NCI-H510A treated with DMSO at 0.1 percent for 48 hours (cell line): Measurements from ENCODE around the gene MCRIP1.
"Not testable (repeated sequence)": the region's sequence is repeated elsewhere in the genome, so short reads cannot be mapped to it uniquely, and the experiment has no call there.

ENCODE experiments used
- DNase-seq: peaks from one replicate; lab custom pipeline; 2025; lab: John Stamatoyannopoulos, UW

MCRIP1 gene

GRCh38 chr17:81840826-81841778 is 8.0 kb upstream of the MCRIP1 start:
- DNase-seq, result no peak

DNA sequence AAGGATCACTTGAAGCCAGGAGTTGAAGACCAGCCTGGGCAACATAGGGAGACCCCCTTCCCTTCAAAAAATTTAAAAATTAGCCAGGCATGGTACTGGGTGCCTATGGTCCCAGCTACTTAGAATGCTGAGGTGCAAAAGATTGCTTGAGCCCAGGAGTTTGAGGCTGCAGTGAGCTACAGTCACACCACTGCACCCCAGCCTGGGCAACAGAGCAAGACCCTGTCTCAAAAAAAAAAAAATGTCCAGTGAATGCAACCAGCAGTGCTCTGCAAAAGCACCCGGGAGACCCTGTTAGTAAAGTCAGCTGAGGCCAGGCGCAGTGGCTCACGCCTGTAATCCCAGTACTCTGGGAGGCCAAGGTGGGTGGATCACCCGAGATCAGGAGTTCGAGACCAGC is 7.0 kb upstream of the MCRIP1 start:
- not testable (repeated sequence) for DNase-seq

DNA sequence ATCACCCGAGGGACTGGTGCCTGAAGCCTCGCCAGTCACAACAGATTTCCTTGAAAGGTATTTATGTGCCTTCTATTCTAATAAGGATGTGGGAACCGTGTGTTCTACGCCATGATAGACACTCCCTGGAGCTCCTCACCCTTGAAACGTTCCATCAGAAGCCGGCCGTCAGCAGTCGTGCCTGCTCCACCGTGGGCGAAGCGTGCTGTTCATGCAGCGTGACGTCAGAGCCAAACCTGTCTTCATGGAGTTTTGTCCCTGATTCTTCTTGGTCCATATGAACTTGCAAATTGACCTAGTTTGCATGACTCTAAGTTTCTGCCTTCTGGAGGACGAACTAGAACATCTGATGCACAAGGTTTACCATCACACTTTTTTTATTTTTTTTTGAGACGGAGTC is 6.2 kb upstream of the MCRIP1 start:
- no peak for DNase-seq

DNA sequence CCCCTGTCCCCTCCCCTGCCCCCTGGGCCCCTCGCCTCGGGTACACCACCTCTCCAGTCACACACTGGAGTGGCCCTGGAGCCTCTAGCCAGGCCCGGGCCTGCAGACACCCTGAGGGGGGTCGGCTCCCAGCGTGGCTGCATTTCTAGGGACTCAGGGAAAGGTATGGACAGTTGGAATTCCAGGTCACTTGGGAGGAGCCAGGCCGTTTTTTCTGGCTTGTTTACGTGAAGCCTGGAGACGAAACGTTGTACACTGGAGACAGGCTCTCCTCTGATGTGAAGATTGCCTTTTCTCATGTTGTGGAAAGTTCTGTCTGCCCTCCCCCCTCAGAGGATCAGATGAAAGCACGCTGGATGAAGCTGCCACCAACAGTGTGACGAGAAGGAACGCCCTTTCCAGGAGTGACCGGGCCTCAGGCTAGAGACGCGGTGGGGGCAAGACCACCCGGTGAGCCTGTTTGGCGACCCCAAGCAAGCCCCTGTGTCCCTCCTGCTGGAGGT is 5.7 kb upstream of the MCRIP1 start:
- DNase-seq, result no peak

DNA sequence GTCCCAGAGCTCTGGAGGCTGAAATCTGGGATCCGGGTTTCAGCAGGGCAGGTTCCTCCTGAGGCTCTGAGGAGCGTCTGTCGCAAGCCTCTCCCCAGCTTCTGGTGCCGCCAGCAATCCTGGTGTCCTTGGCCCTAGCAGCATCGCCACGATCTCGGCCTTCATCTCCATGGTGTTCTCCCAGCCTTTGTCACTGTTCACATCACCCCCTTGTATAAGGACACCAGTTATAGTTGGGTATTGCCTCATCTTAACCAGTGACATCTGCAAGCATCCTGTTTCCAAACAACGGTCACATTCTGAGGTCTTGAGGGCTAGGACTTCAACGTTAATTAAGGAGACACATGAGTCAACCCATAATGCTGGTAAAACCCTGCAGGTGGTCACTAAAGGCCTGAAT is 4.5 kb upstream of the MCRIP1 start:
- DNase-seq, result no peak

DNA sequence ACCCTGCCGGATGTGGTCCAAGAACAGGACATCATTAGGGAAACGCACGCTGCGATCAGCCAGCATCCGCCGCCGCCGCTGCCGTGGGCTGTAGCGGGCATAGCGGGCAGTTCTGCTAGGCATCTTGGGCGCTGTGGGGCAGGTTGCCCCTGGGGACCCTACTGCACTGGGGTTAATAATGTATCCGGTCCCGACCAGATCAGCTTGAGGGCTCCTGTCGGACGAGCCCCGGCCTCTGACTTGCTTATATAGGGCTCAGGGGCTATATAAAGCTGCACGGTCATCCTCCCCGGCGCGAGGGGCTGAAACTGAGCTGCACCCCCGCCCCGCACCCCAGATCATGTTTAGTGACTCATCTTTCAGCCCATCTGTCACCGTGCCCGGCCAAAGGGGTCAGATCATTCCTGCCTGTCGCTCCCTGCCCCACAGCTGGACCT is 1.8 kb upstream of the MCRIP1 start, which contains the start of gene PPP1R27:
Gene PPP1R27 (minus strand): TSS at position 220 of the 437 bp plus-strand sequence. CDS start 97 bp downstream, at position 123.
- DNase-seq, result no peak

DNA sequence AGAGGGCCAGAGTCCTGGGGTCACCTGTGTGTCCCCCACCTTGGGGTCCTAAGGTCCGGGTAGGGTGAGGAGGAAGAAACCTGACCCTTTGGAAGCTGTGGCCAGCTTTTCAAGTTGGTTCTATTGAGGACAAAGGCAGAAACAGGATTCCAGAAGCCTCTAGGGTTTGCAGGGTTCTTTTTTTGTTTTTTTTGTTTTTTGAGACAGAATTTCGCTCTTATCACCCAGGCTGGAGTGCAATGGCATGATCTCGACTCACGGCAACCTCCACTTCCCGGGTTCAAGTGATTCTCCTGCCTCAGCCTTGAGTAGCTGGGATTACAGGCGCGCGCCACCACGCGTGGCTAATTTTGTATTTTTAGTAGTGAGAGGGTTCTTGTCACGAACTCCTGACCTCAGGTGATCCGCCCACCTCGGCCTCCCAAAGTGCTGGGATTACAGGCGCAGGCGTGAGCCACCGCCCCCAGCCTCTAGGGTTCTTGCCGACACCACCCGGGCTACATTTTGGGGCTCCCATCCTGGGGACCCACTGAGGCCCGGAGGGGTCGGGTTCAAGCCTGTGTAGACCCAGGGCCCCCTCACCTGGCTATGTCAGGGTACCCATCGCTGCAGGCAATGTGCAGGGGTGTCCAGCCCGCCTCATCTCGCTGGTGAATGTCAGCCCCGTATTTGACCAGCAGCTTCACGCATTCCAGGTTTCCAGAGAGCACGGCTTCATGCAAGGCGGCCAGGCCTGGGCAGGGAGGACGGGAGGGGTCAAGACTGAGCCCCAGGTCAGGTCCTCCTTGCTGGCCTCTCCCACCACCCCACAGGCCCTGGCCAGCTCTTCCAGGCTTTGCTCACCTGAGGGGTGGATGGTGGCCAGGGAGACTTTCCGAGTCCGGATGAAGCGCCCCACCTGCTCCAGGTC is 1.1 kb upstream of the MCRIP1 start:
- no peak for DNase-seq

DNA sequence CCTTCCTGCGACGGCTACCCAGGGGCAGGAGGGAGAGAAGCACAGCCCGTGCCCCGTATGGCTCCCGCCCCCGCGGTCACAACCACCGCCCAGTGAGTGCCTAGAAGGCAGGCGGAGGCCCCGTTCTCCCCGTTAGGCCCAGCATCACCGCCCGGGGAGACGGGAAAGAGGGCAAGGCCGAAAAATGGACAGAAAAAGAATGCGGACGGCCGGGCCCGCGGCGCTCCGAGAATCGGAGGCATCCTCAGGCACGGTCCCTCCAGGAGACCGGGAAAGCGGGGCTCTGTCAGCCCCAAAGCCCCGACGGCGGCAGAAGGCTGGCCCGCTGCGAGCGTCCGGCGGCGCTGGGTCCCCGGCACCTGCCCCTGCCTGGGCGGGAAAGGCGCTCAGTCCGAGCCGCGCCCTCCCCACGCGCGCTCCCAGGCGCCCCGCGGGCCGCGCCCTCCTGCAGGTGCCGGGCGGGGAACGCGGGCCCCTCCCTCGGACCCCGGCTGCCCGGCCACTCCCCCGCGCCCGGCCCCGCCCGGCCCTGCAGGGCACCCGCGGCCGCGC is 407 bp downstream of the MCRIP1 start:
- DNase-seq, result peak; percentile 73

GRCh38 chr17:81831957-81832607 is 1.0 kb downstream of the MCRIP1 start:
- DNase-seq, result no peak

DNA sequence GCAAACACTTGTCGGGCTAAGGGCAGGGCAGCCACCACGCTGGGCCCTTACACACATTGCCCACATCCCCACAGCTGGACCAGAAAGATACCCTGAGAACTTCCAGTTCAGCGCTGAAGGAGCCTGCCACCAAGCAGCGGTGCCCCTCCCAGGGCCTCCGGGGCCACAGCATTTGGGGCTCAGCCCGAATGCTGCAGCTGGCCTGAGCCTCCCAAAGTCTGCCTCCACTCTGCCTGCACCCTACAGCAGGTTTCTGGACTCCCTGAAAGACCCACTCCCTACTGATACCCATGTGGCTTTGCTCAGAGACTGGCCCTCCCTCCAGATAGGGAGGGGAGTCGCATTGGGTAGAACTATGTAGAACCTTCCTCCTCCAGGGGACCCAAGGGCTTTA is 1.5 kb downstream of the MCRIP1 start:
- no peak for DNase-seq

DNA sequence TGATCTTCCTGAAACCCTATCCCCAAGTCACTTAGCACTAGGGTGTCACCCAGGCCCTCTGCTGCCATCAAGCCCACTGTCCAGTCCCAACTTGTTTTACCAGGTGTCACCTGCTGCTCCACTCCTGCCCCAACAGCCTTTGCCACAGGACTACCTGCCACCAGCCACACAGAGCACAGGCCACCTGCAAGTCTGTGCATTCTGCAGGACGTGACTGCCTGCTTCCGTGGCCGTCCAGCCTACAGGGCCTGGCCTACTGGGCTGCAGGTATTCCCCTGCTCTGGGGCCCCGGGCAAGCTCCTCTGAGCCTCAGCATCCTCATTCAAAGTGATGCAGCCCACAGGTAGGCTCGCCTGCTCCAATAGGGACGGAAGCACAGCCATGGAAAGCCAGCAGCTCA is 3.2 kb downstream of the MCRIP1 start:
- DNase-seq, result no peak

DNA sequence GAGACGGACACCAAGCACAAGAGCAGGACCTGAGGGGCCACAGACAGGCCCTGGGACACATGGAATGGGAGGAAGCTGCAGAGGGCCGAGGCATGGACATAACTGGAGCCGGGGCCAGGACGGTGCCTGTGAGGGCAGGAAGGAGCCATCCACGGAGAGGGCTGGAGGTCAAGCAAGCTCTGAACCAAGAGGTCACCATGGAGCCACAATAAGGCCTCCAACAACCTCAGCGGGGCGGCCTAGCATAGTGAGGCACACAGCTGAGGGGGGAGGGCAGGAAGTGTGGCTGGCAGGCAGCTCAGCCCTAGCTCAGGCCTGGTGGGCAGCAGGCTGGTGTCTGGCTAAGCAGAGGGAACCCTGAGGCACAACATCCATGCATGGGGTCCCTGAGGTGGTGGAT is 4.4 kb downstream of the MCRIP1 start:
- no peak for DNase-seq

GRCh38 chr17:81825841-81826466 is 7.1 kb downstream of the MCRIP1 start:
- no peak for DNase-seq

GRCh38 chr17:81824595-81824994 is 8.5 kb downstream of the MCRIP1 start:
- no peak for DNase-seq

DNA sequence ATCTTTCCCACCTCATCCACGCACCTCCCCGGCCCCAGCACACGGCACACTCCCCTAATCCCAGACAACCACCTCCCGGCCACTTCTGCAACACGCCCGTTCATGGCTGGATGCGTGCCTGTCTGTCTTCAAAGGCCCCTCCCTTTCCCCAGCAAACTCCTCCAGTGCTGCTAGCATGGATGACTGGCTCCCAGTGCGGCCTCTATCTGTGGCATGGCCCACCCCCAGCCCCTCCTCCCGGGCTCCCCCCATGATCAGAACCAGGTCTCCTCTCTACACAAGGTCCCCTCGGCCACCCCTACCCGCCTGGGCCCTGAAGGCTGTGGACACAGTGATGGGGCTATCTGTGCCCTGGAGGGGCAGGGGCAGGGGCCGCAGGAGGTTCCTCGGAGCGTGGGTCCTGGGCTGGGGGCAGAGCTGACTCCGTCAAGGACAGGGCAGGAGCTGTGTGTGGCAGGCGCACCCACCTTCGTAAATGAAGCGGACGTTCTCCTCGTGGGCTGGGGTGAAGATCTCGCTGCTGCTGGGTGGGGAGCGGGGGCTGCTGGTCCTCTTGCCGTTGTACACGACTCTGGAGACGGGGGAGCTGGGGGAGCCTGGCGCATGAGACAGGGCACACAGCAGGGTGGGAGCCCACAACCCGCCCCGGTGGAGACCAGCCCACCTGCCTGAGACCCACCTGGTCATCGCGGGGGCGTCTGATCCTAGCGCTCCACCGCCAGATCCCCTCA is 9.1 kb downstream of the MCRIP1 start:
- DNase-seq, result no peak

GRCh38 chr17:81822996-81823819 is 9.9 kb downstream of the MCRIP1 start:
- no peak for DNase-seq

- no peak for DNase-seq
These were observed 10.8 kb downstream of the MCRIP1 start for GRCh38 chr17:81822312-81822637.

DNA sequence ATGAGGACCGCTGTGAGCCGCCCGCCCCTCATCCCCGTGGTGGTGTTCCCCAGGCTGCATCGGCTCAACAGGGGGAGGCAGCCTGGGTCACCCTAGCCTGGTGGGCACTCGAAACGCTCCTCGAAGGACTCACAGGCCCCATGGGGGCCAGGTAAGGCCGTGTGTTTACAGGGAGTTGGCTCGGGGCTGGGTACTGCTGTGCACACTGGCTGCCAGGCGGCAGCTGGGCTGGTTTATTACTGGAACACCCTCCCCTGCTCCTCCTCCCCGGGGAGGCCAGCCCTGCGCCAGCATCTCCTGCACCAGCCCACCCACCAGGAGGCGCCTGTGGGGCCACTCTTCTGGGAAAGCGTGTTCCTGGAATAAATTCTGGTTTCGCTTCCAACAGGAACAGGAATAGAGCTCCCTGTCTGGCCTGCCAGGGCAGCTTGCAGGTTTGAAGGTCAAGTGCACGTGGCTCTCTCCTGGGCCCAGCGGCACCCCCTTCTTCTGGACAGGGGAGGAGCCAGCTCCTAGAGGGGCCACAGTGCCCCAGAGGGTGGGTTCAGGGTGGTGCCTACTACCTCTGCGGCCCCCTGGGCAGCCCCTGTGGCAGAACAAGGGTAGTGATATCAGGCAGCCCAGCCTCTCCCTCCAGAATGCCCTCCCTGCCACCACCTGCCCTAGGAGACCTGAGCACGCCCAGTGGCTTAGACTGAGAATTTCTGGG is 11.3 kb downstream of the MCRIP1 start:
- peak; percentile 72 for DNase-seq

DNA sequence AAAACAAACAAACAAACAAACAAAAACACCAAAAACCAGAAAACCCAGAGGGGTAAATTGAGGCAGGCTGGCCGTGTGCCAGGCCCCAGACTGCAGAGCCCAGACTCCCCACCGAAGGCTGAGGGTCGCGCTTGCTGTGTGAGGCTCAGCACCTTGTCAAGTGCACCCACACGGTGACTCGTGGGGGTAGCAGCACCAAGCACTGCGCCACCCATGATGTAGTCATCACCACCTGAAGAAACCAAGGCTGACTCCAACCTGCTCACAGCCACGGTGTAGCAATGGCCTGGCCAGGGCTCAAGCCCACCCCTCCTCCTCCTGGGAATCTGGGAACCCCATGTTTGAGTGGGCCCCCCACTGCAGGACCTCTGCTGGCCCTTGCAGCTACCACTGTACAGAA is 11.9 kb downstream of the MCRIP1 start:
- no peak for DNase-seq
